Esophagus (tissue), 2 donors: ENCODE results near the gene BHLHE40. TPM values are rescaled to one million over a fixed set of nuclear protein-coding genes. Genes with fewer than 3 reads are reported as not detected.

Experiments
- H3K27ac ChIP-seq, 2 donors: one replicate each; pipeline ENCODE4 v1.5.1; 2013; ENCODE audit warnings: low read depth in 2 of 2, mild to moderate bottlenecking in 2 of 2, inconsistent platforms in 1 of 2, low read length in 1 of 2, moderate library complexity in 1 of 2
- H3K27me3 ChIP-seq, 2 donors: one replicate each; pipeline ENCODE4 v1.6.1; 2013; ENCODE audit warnings: low read length in 2 of 2, control low read depth in 1 of 2, mild to moderate bottlenecking in 1 of 2; ENCODE audit not compliant: insufficient read depth in 2 of 2, control insufficient read depth in 1 of 2
- H3K36me3 ChIP-seq, 2 donors: one replicate each; pipeline ENCODE4 v1.6.1; 2013; ENCODE audit warnings: low read length in 1 of 2; ENCODE audit not compliant: control insufficient read depth in 2 of 2, insufficient read depth in 2 of 2
- H3K4me1 ChIP-seq, 2 donors: one replicate each; pipeline ENCODE4 v1.6.1; 2013; ENCODE audit warnings: low read length in 1 of 2; ENCODE audit not compliant: control insufficient read depth in 2 of 2, insufficient read depth in 2 of 2
- H3K4me3 ChIP-seq, 2 donors: one replicate each; pipeline ENCODE4 v1.5.1; 2013; ENCODE audit warnings: low read length in 2 of 2, mild to moderate bottlenecking in 2 of 2, low read depth in 1 of 2, moderate library complexity in 1 of 2
- H3K9me3 ChIP-seq, 2 donors: one replicate each; pipeline ENCODE4 v1.6.1; 2013; ENCODE audit warnings: mild to moderate bottlenecking in 2 of 2, low read depth in 1 of 2, low read length in 1 of 2, moderate library complexity in 1 of 2; ENCODE audit not compliant: control insufficient read depth in 2 of 2, insufficient read depth in 1 of 2
- WGBS, 2 donors: extraction: QIAGEN DNeasy Blood & Tissue Kit; methylation state at CpG; one replicate each; pipeline ENCODE4 v1.1.7; 2013; 5-methylcytosine and 5-hydroxymethylcytosine counted together
- polyA plus RNA-seq, 2 donors: library from polyadenylated mRNA; stranded (reverse); fragments of 200-250 nt; gene quantifications; one replicate each; pipeline ENCODE4 v1.2.3, GENCODE V29; 2013
- donor health status: healthy with polysubstance abuse.
- donor health status: Bipolar disorder and iron deficiency.

The BHLHE40 gene
- polyA plus RNA-seq, 2 donors = 84.0 to 185 TPM

GRCh38 chr3:5005367-5005766 is 26.1 kb downstream of the BHLHE40 start:
- Histone ChIP-seq H3K27me3 (no peaks in the 10 kb centered on the region), H3K4me1 (peaks cover 0 to 15% of the 10 kb centered on the region in 2 donors), H3K9me3 (peaks cover 0 to 2% of the 10 kb centered on the region in 2 donors), H3K4me3 (no peak overlapping the region), H3K27ac (peak overlapping the region; percentile 69 to 82), H3K36me3 (no peaks in the 10 kb centered on the region)
- 62 to 64% methylated on average over 4 of the region's 4 CpGs for WGBS, 2 donors

- no peaks in the 10 kb centered on the region for H3K27me3 ChIP-seq
- peak overlapping the region in 1 of 2 donors; percentile 29 for H3K27ac ChIP-seq
- 61 to 77% methylated on average over 9 of the region's 9 CpGs for WGBS, 2 donors
- no peaks in the 10 kb centered on the region for H3K9me3 ChIP-seq
- H3K4me3 ChIP-seq = no peak overlapping the region
- H3K36me3 ChIP-seq = no peaks in the 10 kb centered on the region
- H3K4me1 ChIP-seq = peaks cover 0 to 15% of the 10 kb centered on the region in 2 donors
Measured at GRCh38 chr3:5006755-5007202, 27.5 kb downstream of the BHLHE40 start.

GRCh38 chr3:5007873-5008272 is 28.6 kb downstream of the BHLHE40 start:
- WGBS, 2 donors = 85 to 89% methylated on average over 6 of the region's 6 CpGs
- Histone ChIP-seq H3K4me1 (peaks cover 0 to 21% of the 10 kb centered on the region in 2 donors), H3K27me3 (no peaks in the 10 kb centered on the region), H3K36me3 (no peaks in the 10 kb centered on the region), H3K9me3 (no peaks in the 10 kb centered on the region), H3K4me3 (no peak overlapping the region), H3K27ac (no peak overlapping the region)

- Histone ChIP-seq H3K36me3 (no peaks in the 10 kb centered on the region), H3K4me1 (peaks cover 0 to 24% of the 10 kb centered on the region in 2 donors), H3K27ac (peak overlapping the region in 1 of 2 donors; percentile 2), H3K27me3 (no peaks in the 10 kb centered on the region), H3K9me3 (no peaks in the 10 kb centered on the region), H3K4me3 (no peak overlapping the region)
- 70 to 74% methylated on average over 12 of the region's 12 CpGs for WGBS, 2 donors
Measured at GRCh38 chr3:5009506-5010109, 30.4 kb downstream of the BHLHE40 start.

GRCh38 chr3:5010140-5010539 is 30.9 kb downstream of the BHLHE40 start:
- 86 to 88% methylated on average over 6 of the region's 6 CpGs for WGBS, 2 donors
- Histone ChIP-seq H3K27ac (no peak overlapping the region), H3K4me1 (peaks cover 0 to 19% of the 10 kb centered on the region in 2 donors), H3K27me3 (no peaks in the 10 kb centered on the region), H3K9me3 (no peaks in the 10 kb centered on the region), H3K4me3 (no peak overlapping the region), H3K36me3 (no peaks in the 10 kb centered on the region)

- Histone ChIP-seq H3K4me3 (no peak overlapping the region), H3K4me1 (peaks cover 0 to 17% of the 10 kb centered on the region in 2 donors), H3K27ac (peak overlapping the region; percentile 52 to 91), H3K27me3 (no peaks in the 10 kb centered on the region), H3K9me3 (no peaks in the 10 kb centered on the region), H3K36me3 (no peaks in the 10 kb centered on the region)
- whole genome bisulfite sequencing, 2 donors = 73 to 77% methylated on average over 7 of the region's 7 CpGs
Measured at GRCh38 chr3:5010706-5011554, 31.7 kb downstream of the BHLHE40 start.

GRCh38 chr3:5011555-5012256 is 32.5 kb downstream of the BHLHE40 start:
- no peaks in the 10 kb centered on the region for H3K27me3 ChIP-seq
- peak overlapping the region; percentile 52 to 91 for H3K27ac ChIP-seq
- 70 to 77% methylated on average over 14 of the region's 14 CpGs for WGBS, 2 donors
- H3K4me3 ChIP-seq = no peak overlapping the region
- no peaks in the 10 kb centered on the region for H3K9me3 ChIP-seq
- no peaks in the 10 kb centered on the region for H3K36me3 ChIP-seq
- peaks cover 0 to 17% of the 10 kb centered on the region in 2 donors for H3K4me1 ChIP-seq

GRCh38 chr3:5012367-5012766 is 33.1 kb downstream of the BHLHE40 start:
- no peak overlapping the region for H3K4me3 ChIP-seq
- H3K9me3 ChIP-seq = no peaks in the 10 kb centered on the region
- peaks cover 0 to 17% of the 10 kb centered on the region in 2 donors for H3K4me1 ChIP-seq
- no peaks in the 10 kb centered on the region for H3K36me3 ChIP-seq
- H3K27ac ChIP-seq = peak overlapping the region; percentile 29 to 91
- no peaks in the 10 kb centered on the region for H3K27me3 ChIP-seq
- 40% methylated on average over 2 of the region's 2 CpGs for WGBS, 2 donors

GRCh38 chr3:5013021-5013906 is 34.0 kb downstream of the BHLHE40 start:
- no peak overlapping the region for H3K4me3 ChIP-seq
- no peaks in the 10 kb centered on the region for H3K36me3 ChIP-seq
- WGBS, 2 donors = 56 to 57% methylated on average over 5 of the region's 5 CpGs
- peaks cover 0 to 18% of the 10 kb centered on the region in 2 donors for H3K4me1 ChIP-seq
- H3K27ac ChIP-seq = peak overlapping the region; percentile 50 to 87
- H3K27me3 ChIP-seq = no peaks in the 10 kb centered on the region
- no peaks in the 10 kb centered on the region for H3K9me3 ChIP-seq
